ENCODE data around the gene RBBP6.

DNA sequence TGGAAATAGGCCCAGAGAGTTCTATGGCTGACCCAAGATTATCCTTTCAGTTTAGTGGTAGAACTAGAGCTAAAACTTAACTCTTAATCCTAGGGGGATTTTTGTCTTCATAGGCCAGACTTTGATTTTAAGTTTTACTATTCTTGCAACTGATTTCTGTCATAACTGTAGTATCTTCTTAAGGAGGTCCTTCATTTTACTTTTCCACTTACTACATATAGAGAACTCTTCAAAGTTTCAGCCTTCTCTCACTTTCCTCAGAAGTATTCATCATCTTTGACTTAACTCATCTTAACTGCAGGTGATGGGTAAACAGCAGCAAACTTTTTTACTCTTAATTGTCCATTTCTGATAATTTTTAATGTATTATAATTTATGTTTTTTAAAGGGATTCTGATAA is 23.4 kb downstream of the RBBP6 start:
- TF ChIP-seq EP300 (IDR thresholded peaks at IDR 0.05) (no peak), POLR2A (IDR thresholded peaks at IDR 0.05) (no peak)
